Vagina (tissue), 2 donors: ENCODE measurements around the gene ACY1.

ENCODE experiments used
- CTCF ChIP-seq, 3 experiments: fragments of 450-650 bp in 2 of 3; fragments of 200-600 bp in 1 of 3; sonication (generic) in 1 of 3; IDR thresholded peaks; one replicate each; pipeline ENCODE4 v1.5.1; 2017 to 2019; ENCODE audit warnings: antibody characterized with exemption in 3 of 3, mild to moderate bottlenecking in 2 of 3, moderate library complexity in 2 of 3
- POLR2A ChIP-seq, 2 donors: fragments of 450-650 bp; IDR thresholded peaks; one replicate each; pipeline ENCODE4 v1.6.1; 2017; ENCODE audit warnings: antibody characterized with exemption in 2 of 2, mild to moderate bottlenecking in 2 of 2, moderate library complexity in 2 of 2
- POLR2AphosphoS5 ChIP-seq, 2 donors: sonication (generic); formaldehyde crosslinking; IDR thresholded peaks; one replicate each; pipeline ENCODE4 v1.9.0; 2017; ENCODE audit warnings: antibody characterized with exemption in 2 of 2, mild to moderate bottlenecking in 2 of 2, low read depth in 1 of 2; ENCODE audit not compliant: insufficient read depth in 1 of 2

- TF ChIP-seq CTCF (IDR thresholded peaks at IDR 0.05) (no peak), POLR2A (IDR thresholded peaks at IDR 0.05) (no peak), POLR2AphosphoS5 (IDR thresholded peaks at IDR 0.05; ENCODE audit: insufficient read depth in 1 of 2, low read depth in 1 of 2) (no peak)
Observed at GRCh38 chr3:52029535-52029934, 46.2 kb downstream of the ACY1 start.
